ENCODE data around the gene FAU. TPM values are rescaled to one million over a fixed set of nuclear protein-coding genes. Genes with fewer than 3 reads are reported as not detected.
A peak's percentile ranks its signal among the peaks of the same experiment; 100 is the strongest.

FAU gene
- total RNA-seq, 2 donors from 2014 or later: 681 to 986 TPM

- Mint-ChIP-seq H3K9me3 (no peaks in the 10 kb centered on the region), H3K36me3 (no peaks in the 10 kb centered on the region), H3K27me3 (no peaks in the 10 kb centered on the region), H3K27ac (no peak overlapping the region), H3K4me1 (ENCODE audit: low read depth in 2 of 2) (peaks cover 19 to 25% of the 10 kb centered on the region in 2 donors), H3K4me3 (no peak overlapping the region)
- DNase-seq (ENCODE audit: low spot score): peak; percentile 39
- ATAC-seq: no peak
Observed at GRCh38 chr11:65102142-65103095, 19.5 kb downstream of the FAU start.

GRCh38 chr11:65100674-65101350 lies 21.1 kb downstream of the FAU start:
- H3K27me3 Mint-ChIP-seq: no peaks in the 10 kb centered on the region
- no peak for DNase-seq (ENCODE audit: low spot score)
- no peak overlapping the region for H3K27ac Mint-ChIP-seq
- H3K4me1 Mint-ChIP-seq (ENCODE audit: low read depth in 2 of 2): peaks cover 19% of the 10 kb centered on the region in 2 donors
- ATAC-seq: no peak
- no peak overlapping the region for H3K4me3 Mint-ChIP-seq
- no peaks in the 10 kb centered on the region for H3K36me3 Mint-ChIP-seq
- no peaks in the 10 kb centered on the region for H3K9me3 Mint-ChIP-seq

- Mint-ChIP-seq H3K27me3 (no peaks in the 10 kb centered on the region), H3K36me3 (no peaks in the 10 kb centered on the region), H3K4me1 (ENCODE audit: low read depth in 2 of 2) (peaks cover 12 to 16% of the 10 kb centered on the region in 2 donors), H3K27ac (peak overlapping the region; percentile 85 to 92), H3K9me3 (no peaks in the 10 kb centered on the region), H3K4me3 (peak overlapping the region; percentile 88)
- DNase-seq (ENCODE audit: low spot score) (peak; percentile 45), ATAC-seq (no peak)
Observed at GRCh38 chr11:65096926-65097325, 25.0 kb downstream of the FAU start.

GRCh38 chr11:65095974-65096806 lies 25.7 kb downstream of the FAU start, which contains the start of gene VPS51:
Gene VPS51, plus strand, starts transcription at chr11:65096214. Its CDS starts 37 bp downstream, at chr11:65096251.
- Mint-ChIP-seq H3K27ac (peak within 1 kb of the TSS; percentile 85 to 92), H3K36me3 (no peaks in the 10 kb centered on the region), H3K27me3 (no peaks in the 10 kb centered on the region), H3K4me3 (peak within 1 kb of the TSS; percentile 88), H3K9me3 (no peaks in the 10 kb centered on the region), H3K4me1 (ENCODE audit: low read depth in 2 of 2) (peaks cover 12 to 16% of the 10 kb centered on the region in 2 donors)
- ATAC-seq (peak; percentile 97 to 98), DNase-seq (ENCODE audit: low spot score) (peak; percentile 88)

- Mint-ChIP-seq H3K36me3 (no peaks in the 10 kb centered on the region), H3K4me1 (ENCODE audit: low read depth in 2 of 2) (peaks cover 12 to 16% of the 10 kb centered on the region in 2 donors), H3K27ac (peak overlapping the region; percentile 85 to 92), H3K27me3 (no peaks in the 10 kb centered on the region), H3K4me3 (peak overlapping the region; percentile 88), H3K9me3 (no peaks in the 10 kb centered on the region)
- DNase-seq (ENCODE audit: low spot score): no peak
- ATAC-seq: no peak
Observed at GRCh38 chr11:65095427-65095826, 26.5 kb downstream of the FAU start.

GRCh38 chr11:65090628-65091027 lies 31.3 kb downstream of the FAU start:
- DNase-seq (ENCODE audit: low spot score): no peak
- Mint-ChIP-seq H3K27me3 (no peaks in the 10 kb centered on the region), H3K9me3 (no peaks in the 10 kb centered on the region), H3K27ac (no peak overlapping the region), H3K4me1 (ENCODE audit: low read depth in 2 of 2) (peaks cover 4 to 5% of the 10 kb centered on the region in 2 donors), H3K4me3 (no peak overlapping the region), H3K36me3 (peaks cover 12% of the 10 kb centered on the region)
- no peak for ATAC-seq

- no peaks in the 10 kb centered on the region for H3K9me3 Mint-ChIP-seq
- peaks cover 15% of the 10 kb centered on the region for H3K36me3 Mint-ChIP-seq
- no peak overlapping the region for H3K4me3 Mint-ChIP-seq
- ATAC-seq (no peak), DNase-seq (ENCODE audit: low spot score) (peak; percentile 31)
- no peaks in the 10 kb centered on the region for H3K27me3 Mint-ChIP-seq
- no peak overlapping the region for H3K27ac Mint-ChIP-seq
- peaks cover 5 to 8% of the 10 kb centered on the region in 2 donors for H3K4me1 Mint-ChIP-seq (ENCODE audit: low read depth in 2 of 2)
Observed at GRCh38 chr11:65089621-65090020, 32.3 kb downstream of the FAU start.

- H3K27ac Mint-ChIP-seq: no peak overlapping the region
- H3K27me3 Mint-ChIP-seq: no peaks in the 10 kb centered on the region
- H3K4me3 Mint-ChIP-seq: no peak overlapping the region
- peaks cover 15% of the 10 kb centered on the region for H3K36me3 Mint-ChIP-seq
- no peaks in the 10 kb centered on the region for H3K9me3 Mint-ChIP-seq
- H3K4me1 Mint-ChIP-seq (ENCODE audit: low read depth in 2 of 2): peaks cover 20 to 26% of the 10 kb centered on the region in 2 donors
- no peak for ATAC-seq
- no peak for DNase-seq (ENCODE audit: low spot score)
Observed at GRCh38 chr11:65087827-65088226, 34.1 kb downstream of the FAU start.

- H3K36me3 Mint-ChIP-seq: peaks cover 15% of the 10 kb centered on the region
- no peak for ATAC-seq
- H3K4me3 Mint-ChIP-seq: no peak overlapping the region
- H3K9me3 Mint-ChIP-seq: no peaks in the 10 kb centered on the region
- H3K27me3 Mint-ChIP-seq: no peaks in the 10 kb centered on the region
- DNase-seq (ENCODE audit: low spot score): no peak
- H3K27ac Mint-ChIP-seq: no peak overlapping the region
- H3K4me1 Mint-ChIP-seq (ENCODE audit: low read depth in 2 of 2): peaks cover 23 to 32% of the 10 kb centered on the region in 2 donors
Observed at GRCh38 chr11:65087216-65087615, 34.7 kb downstream of the FAU start.

- H3K27me3 Mint-ChIP-seq: no peaks in the 10 kb centered on the region
- peaks cover 15% of the 10 kb centered on the region for H3K36me3 Mint-ChIP-seq
- no peak overlapping the region for H3K4me3 Mint-ChIP-seq
- ATAC-seq (no peak), DNase-seq (ENCODE audit: low spot score) (no peak)
- H3K4me1 Mint-ChIP-seq (ENCODE audit: low read depth in 2 of 2): peaks cover 23 to 35% of the 10 kb centered on the region in 2 donors
- no peaks in the 10 kb centered on the region for H3K9me3 Mint-ChIP-seq
- no peak overlapping the region for H3K27ac Mint-ChIP-seq
Observed at GRCh38 chr11:65086809-65087208, 35.1 kb downstream of the FAU start.

- ATAC-seq: no peak
- Mint-ChIP-seq H3K36me3 (peaks cover 20% of the 10 kb centered on the region), H3K4me3 (peak overlapping the region; percentile 98), H3K4me1 (ENCODE audit: low read depth in 2 of 2) (peaks cover 26 to 42% of the 10 kb centered on the region in 2 donors), H3K9me3 (no peaks in the 10 kb centered on the region), H3K27ac (peak overlapping the region; percentile 94 to 95), H3K27me3 (no peaks in the 10 kb centered on the region)
- DNase-seq (ENCODE audit: low spot score): no peak
Observed at GRCh38 chr11:65085446-65085845, 36.5 kb downstream of the FAU start.

- Mint-ChIP-seq H3K36me3 (peaks cover 21% of the 10 kb centered on the region), H3K4me3 (peak overlapping the region; percentile 98), H3K27ac (peak overlapping the region; percentile 94 to 95), H3K4me1 (ENCODE audit: low read depth in 2 of 2) (peaks cover 26 to 44% of the 10 kb centered on the region in 2 donors), H3K9me3 (no peaks in the 10 kb centered on the region), H3K27me3 (no peaks in the 10 kb centered on the region)
- DNase-seq (ENCODE audit: low spot score) (no peak), ATAC-seq (no peak)
Observed at GRCh38 chr11:65084598-65085375, 37.1 kb downstream of the FAU start.

All from natural killer cell treated with Interleukin-12 subunit alpha and Interleukin-12 subunit beta and Interleukin-15 and Interleukin-18, amount 100 ng/mL, for 72 hours (primary cell).